ENCODE data around the gene AEN.

AEN gene

DNA sequence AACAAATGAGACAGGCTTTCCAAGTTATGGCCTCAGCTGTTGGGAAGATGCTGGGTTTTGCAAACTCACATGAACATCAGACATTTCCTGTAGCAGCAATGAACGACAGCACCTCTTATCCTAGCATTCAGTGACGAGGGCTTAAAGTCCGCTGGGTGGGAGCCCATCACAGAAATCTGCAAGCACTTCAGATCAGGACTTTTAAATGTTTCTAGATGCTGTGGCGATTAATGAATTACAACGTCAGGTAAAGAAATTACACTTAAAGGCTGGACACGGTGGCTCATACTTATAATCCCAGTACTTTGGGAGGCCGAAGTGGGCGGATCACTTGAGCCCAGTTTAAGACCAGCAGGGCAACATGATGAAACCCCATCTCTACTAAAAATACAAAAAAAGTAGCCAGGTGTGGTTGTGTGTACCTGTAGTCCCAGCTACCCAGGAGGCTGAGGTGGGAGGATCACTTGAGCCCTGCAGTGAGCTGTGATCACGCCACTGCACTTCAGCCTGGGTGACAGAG is 3.9 kb downstream of the AEN start:
- TF ChIP-seq, protein P1, sequence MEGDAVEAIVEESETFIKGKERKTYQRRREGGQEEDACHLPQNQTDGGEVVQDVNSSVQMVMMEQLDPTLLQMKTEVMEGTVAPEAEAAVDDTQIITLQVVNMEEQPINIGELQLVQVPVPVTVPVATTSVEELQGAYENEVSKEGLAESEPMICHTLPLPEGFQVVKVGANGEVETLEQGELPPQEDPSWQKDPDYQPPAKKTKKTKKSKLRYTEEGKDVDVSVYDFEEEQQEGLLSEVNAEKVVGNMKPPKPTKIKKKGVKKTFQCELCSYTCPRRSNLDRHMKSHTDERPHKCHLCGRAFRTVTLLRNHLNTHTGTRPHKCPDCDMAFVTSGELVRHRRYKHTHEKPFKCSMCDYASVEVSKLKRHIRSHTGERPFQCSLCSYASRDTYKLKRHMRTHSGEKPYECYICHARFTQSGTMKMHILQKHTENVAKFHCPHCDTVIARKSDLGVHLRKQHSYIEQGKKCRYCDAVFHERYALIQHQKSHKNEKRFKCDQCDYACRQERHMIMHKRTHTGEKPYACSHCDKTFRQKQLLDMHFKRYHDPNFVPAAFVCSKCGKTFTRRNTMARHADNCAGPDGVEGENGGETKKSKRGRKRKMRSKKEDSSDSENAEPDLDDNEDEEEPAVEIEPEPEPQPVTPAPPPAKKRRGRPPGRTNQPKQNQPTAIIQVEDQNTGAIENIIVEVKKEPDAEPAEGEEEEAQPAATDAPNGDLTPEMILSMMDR (IDR thresholded peaks at IDR 0.05; ENCODE audit: low read depth, low read length, missing control alignments), result no peak
- peak overlapping the region; percentile 0; the same call in 1 of the 2 replicates for H3K4me3 ChIP-seq (ENCODE audit: low read depth, low read length)
- no peak for DNase-seq (ENCODE audit: low read depth)

DNA sequence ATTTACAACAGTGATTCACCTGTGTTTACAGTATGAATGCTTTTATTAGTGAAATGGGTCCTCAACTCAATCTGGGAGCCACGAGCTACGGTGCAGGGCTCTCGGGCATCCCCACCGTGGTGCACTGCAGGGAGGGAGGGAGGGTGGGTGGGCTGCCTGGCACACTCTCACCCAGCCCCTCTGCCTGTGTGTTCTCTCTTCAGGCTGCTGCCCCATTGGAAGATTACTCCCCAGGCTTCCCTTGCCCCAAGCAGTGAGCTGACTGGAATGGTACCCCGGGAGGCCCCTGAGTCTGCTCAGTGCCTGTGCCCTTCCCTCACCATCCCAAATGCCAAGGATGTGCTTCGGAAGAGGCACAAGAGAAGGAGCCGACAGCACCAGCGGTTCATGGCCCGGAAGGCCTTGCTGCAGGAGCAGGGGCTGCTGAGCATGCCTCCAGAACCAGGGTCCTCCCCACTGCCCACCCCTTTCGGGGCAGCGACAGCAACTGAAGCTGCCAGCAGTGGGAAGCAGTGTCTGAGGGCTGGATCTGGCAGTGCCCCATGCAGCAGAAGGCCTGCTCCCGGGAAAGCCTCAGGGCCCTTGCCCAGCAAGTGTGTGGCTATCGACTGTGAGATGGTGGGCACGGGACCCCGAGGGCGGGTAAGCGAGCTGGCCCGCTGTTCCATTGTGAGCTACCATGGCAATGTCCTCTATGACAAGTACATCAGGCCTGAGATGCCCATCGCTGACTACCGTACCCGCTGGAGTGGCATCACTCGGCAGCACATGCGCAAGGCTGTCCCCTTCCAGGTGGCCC is 5.0 kb downstream of the AEN start:
- TF ChIP-seq, protein P1 (IDR thresholded peaks at IDR 0.05; ENCODE audit: low read depth, low read length, missing control alignments), result no peak
- DNase-seq (ENCODE audit: low read depth), result no peak
- H3K4me3 ChIP-seq (ENCODE audit: low read depth, low read length), result no peak overlapping the region

DNA sequence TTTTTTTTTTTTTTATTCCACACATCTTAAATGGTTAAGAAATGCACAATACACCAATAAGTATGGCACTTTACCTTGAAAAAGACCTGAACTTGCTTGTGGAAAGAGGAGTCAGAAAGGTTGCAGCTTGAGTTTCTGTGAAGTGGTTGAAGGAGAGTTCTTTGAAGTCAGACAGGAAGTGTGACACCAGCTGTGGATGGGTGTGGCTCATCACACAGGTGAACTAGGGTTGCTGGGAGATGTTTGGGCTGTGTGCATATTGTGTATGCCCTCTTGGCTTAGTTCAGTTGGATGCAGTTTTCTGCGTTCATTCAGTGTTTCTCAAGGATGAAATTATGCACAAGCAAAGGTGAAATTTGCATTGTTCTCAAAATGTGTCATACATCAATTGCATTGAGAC is 6.3 kb downstream of the AEN start:
- no peak for DNase-seq (ENCODE audit: low read depth)
- TF ChIP-seq, protein P1 (IDR thresholded peaks at IDR 0.05; ENCODE audit: low read depth, low read length, missing control alignments), result no peak
- H3K4me3 ChIP-seq (ENCODE audit: low read depth, low read length), result no peak overlapping the region

DNA sequence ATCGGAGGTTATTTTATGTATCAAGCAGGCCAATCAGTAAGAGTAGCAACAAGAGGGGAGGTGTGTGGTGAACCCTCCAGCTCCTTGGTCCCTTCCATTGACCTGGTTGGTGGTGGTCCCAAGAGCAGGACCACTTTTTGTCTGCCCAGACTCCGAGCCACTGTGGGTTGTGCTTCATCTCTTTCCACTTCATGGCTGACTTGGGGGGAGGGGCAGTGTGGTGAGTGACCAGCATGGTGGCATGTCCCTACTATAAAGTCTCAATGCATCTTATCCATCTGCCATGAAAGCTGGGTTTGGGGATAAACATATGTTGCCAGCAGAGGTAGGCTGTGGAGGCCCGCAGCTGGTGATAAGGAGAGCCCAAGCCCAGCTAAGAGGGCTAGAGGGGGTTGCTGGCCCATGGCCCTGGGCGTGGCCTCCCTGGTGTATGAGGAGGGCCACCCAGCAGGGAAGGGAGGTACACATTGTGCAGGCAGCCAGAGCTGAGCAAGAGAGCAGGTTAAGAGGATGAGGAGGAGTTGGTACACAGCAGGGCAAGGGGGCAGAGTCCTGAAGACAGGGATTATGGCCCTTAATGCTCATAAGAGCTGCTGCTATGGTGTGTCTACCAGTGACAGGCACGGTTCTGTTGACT is 7.0 kb downstream of the AEN start:
- no peak overlapping the region for H3K4me3 ChIP-seq (ENCODE audit: low read depth, low read length)
- TF ChIP-seq, protein P1 (IDR thresholded peaks at IDR 0.05; ENCODE audit: low read depth, low read length, missing control alignments), result no peak
- DNase-seq (ENCODE audit: low read depth), result no peak

DNA sequence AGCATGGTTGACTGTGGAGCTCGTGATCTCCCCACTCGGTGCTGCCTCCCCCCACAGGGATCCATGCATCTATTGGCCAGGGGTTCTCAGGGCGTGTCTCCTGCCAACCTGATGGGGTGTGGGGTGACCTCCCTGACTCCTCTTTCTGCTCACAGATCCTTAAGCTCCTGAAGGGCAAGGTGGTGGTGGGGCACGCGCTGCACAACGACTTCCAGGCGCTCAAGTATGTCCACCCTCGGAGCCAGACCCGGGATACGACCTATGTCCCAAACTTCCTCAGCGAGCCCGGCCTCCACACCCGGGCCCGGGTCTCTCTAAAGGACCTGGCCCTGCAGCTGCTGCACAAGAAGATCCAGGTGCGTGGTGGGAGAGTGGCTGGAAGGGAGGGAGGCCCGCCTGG is 7.9 kb downstream of the AEN start:
- no peak for DNase-seq (ENCODE audit: low read depth)
- H3K4me3 ChIP-seq (ENCODE audit: low read depth, low read length), result no peak overlapping the region
- TF ChIP-seq, protein P1 (IDR thresholded peaks at IDR 0.05; ENCODE audit: low read depth, low read length, missing control alignments), result no peak

DNA sequence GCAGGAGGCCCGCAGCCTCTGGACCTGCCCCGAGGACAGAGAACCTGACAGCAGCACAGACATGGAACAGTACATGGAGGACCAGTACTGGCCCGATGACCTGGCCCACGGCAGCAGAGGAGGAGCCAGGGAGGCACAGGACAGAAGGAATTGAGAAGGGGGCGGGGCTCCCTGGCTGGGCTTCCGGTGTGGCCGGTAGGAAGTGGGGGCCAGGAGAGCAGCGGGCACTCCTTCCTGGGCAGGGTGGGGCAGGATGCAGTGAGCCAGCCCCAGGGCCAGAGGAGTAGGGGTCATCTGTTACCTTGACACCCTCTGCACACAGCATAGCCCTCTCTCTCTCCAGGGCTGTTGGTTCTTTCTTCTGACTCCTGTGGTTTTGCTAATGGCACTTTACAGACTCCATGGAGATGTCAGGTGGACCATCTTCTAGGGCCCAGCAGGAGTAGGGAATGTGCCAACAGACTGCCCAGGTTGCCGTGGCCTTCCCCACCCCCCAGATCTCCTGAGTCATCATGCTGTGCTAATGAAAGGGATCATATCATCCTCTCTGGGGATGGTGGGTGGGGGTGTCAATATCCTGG is 9.1 kb downstream of the AEN start:
- TF ChIP-seq, protein P1 (IDR thresholded peaks at IDR 0.05; ENCODE audit: low read depth, low read length, missing control alignments), result no peak
- DNase-seq (ENCODE audit: low read depth), result no peak
- no peak overlapping the region for H3K4me3 ChIP-seq (ENCODE audit: low read depth, low read length)

Measured in GM12864 (cell line).